NCI-H1092 treated with DMSO at 0.1 percent for 48 hours (cell line): Measurements from ENCODE around the gene HOXB13.
A peak's percentile ranks its signal among the peaks of the same experiment; 100 is the strongest.

Experiments
- DNase-seq: peaks from one replicate; lab custom pipeline; 2025; lab: John Stamatoyannopoulos, UW

HOXB13 gene

DNA sequence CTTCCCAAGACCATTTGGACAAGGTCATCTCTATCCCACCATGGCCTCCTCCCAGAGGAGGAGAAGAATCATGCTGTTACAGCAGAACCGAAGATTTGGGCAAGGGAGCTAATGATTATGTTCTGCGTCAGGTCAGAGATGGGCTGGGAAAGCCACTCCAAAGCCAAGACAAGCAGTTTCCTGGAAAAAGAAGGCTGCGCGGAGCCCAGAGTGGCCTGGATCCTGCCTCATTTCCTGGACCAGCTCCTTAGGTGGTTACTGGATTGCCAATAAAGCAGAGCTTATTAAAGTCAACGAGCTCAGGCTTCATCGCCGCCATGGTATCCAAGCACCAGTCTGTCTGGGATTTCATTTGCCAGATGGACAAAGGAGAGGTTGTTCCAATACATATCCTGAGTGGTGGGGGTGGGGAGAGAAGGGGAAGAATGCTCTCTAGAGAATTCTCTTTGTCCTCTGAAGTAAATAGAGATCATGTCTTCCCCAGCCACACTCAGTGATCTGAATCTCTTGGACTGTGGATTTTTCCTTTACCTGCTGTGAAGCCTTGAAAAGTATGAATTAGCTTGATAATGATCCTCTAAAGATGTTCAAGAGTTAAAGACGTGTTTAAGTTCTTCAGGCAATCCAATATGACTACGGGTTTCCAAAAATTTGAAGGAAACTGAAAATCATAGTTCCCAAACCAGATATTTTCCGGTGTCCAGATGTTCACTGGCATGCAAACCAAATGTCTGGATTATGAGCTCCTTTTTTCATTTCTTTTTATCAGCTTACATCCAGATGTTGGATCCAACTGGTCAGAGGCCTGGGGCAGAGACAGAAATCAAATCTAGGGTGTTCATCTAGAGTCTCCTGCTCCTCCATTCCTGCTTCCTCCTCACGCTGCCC is 23.9 kb downstream of the HOXB13 start:
- no peak for DNase-seq

DNA sequence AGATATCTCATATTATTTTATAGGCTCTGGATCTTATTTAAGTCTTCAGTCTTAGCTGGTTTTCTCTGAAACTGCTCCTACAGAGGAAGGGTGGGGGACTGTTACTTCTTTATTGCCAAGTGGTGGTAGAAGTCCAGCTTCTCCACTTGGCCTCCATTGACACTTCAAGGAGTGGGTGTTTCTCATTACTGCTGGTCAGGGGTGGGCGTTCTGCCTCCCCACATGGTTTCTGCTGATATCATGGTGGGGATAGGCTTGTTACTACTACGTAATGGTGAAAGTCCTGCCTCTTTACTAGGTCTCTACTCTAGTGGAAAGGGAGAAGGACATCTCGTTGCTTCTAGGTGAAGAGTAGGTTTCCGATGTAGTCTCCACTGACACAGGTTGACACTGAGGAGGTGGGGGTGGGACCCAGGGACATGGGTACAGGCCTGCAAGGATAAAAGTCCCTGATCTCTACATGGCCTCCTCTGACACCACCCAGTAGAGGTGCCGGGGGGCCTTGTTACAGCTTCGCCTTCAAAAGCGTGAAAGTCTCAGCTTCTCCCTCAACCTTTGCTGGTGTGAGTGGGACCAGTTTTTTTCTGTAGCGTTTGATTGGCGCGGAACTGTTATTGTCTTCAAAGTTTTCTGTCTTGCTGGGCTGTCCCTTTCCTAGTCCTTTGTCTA is 26.6 kb downstream of the HOXB13 start:
- no peak for DNase-seq

DNA sequence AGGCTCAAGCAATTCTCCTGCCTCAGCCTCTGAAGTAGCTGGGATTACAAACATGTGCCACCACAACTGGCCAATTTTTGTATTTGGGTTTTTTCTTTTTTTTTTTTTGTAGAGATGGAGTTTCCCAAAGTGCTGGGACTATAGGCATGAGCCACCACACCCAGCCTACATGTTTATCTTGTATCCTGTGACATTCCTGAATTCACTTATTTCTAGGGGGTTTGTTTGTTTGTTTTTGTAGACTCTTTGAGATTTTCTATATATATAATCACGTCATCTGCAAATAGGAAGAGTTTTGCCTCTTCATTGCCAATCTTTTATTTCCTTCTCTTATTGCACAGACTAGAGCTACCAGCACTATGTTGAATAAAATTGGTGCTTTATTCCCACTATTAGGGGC is 35.4 kb downstream of the HOXB13 start:
- DNase-seq: no peak

GRCh38 chr17:48692049-48692448 is 36.5 kb downstream of the HOXB13 start:
- no peak for DNase-seq

DNA sequence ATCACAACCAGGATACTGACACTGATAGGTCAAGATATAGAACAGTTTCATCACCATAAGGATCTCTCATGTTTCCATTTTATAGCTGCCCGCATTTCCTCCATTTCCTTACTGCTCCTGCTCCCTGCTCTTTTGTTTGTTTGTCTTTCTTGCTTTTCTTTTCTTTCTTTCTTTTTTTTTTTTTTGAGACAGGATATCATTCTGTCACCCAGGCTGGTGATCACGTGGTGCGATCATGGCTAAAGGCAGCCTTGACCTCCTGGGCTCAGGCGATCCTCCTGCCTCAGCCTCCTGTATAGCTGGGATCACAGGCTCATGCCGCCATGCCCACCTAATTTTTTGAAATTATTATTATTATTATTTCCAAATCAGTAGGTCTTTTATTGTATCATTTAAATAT is 37.9 kb downstream of the HOXB13 start:
- DNase-seq: no peak

GRCh38 chr17:48681609-48682008 is 46.9 kb downstream of the HOXB13 start:
- DNase-seq: no peak

DNA sequence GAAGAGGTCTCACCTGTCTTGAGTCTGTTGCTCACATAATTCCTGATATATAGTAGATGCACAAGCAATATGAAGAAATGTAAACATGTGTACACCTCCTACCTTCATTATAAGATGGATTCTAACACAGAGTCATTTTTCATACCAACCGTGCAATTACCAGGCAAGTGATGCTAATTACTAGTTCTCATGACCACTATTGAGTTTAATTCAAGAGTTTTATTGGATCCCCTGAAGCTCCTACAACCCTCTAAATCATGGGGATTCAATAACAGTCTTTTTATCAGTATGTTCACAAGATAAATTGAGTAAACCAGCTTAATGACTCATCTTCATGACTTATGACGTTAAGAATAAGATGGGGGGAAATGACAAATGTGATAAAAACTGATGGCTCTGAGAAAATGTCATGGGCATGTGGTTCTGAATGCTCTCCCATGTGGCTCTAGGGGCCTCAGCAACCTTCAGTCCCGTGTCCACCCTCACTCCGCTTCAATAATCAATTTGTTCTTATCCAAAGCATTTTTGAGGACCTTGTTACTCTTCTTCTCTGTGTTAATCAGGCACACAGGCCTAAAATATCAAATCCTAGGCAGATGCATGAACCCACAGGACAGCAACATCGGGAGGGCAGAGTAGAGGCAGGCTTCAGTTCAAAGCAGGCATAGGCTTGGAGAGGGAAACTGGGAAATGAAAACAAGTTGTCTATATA is 49.0 kb downstream of the HOXB13 start:
- no peak for DNase-seq

GRCh38 chr17:48678141-48678971 is 50.2 kb downstream of the HOXB13 start:
- peak; percentile 63 for DNase-seq

DNA sequence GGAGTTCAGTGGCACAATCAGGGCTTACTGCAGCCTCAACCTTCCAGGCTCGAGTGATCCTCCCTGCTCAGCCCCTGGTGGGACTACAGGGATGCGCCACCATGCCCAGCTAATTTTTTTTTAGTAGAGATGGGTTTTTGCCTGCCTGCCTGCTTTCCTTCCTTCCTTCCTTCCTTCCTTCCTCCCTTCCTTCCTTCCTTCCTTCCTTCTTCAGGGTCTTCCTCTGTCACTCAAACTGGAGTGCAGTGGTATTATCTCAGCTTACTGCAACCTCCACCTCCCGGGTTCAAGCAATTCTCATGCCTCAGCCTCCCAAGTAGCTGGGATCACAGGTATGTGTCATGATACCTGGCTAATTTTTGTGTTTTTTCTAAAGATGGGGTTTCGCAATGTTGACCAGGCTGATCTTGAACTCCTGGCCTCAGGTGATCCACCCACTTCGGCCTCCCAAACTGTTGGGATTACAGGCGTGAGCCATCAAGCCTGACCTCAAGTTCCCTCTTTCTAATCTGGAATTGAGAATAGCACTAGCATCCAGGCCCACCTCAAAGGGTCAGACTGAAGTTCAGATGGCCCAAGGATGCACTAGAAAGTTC is 51.5 kb downstream of the HOXB13 start:
- DNase-seq: no peak
